ENCODE measurements around the gene CLMN. TPM values are rescaled to one million over a fixed set of nuclear protein-coding genes. Genes with fewer than 3 reads are reported as not detected.

CLMN gene
- total and polyA plus RNA-seq, 10 of the 15 experiments (the other 5 are each of a cell fraction or from before 2014, with no cell fraction given): 7.8 to 49.3 (median 18.5) TPM

GRCh38 chr14:95196826-95197545 lies 122.7 kb downstream of the CLMN start:
- POLR2A ChIA-PET: interaction anchor here (0.7 kb wide), 1 partner anchor 150 kb away, joined by 6 read pairs; no protein-coding TSS in a partner anchor
- BruUV-seq (replicated peaks): no TSS peak
- no peaks in the 10 kb centered on the region for H3K4me1 ChIP-seq (ENCODE audit: control insufficient read depth, insufficient read depth, low read length)
- H3K79me2 ChIP-seq (ENCODE audit: control insufficient read depth, insufficient read depth, low read length): no peaks in the 10 kb centered on the region
- no peak overlapping the region for H3K27ac ChIP-seq (ENCODE audit: control insufficient read depth, insufficient read depth)
- no peak overlapping the region for H2AFZ ChIP-seq (ENCODE audit: control insufficient read depth, low read depth, low read length)
- intact Hi-C loops (cut with micrococcal nuclease; ENCODE audit: unreplicated experiment): loop anchor here (2.0 kb wide), 1 partner anchor 508 kb away; no protein-coding TSS in a partner anchor
- WGBS (ENCODE audit: insufficient coverage, insufficient replicate concordance, low lambda C conversion rate, missing lambda C conversion rate): 50% methylated on average over 2 of the region's 2 CpGs
- no peak overlapping the region for H3K4me3 ChIP-seq
- DNase-seq (ENCODE audit: low read depth, low spot score) (no peak), FAIRE-seq (no peak), ATAC-seq (no peak)
- SMC1A ChIA-PET (ENCODE audit: uncharacterized antibody, unreplicated experiment): interaction anchor here (1.2 to 4.5 kb wide), 6 partner anchors 9 to 79 kb away, joined by 5 to 18 read pairs (median 10); no protein-coding TSS in a partner anchor
- no peak overlapping the region for H3K4me2 ChIP-seq (ENCODE audit: control insufficient read depth, insufficient read depth)
- no peaks in the 10 kb centered on the region; a peak in 1 of 4 replicates for H3K36me3 ChIP-seq (ENCODE audit: control insufficient read depth in 2 of 2, insufficient read depth in 2 of 2, low read length in 1 of 2)
- H3K27me3 ChIP-seq (replicated peaks in 1 of 2; ENCODE audit: control insufficient read depth in 2 of 2, insufficient read depth in 2 of 2, low read length in 1 of 2): no peaks in the 10 kb centered on the region
- no peak overlapping the region for H3K9ac ChIP-seq (ENCODE audit: control insufficient read depth, insufficient read depth, low read length)
- TF ChIP-seq SUPT20H (IDR thresholded peaks at IDR 0.05; ENCODE audit: borderline replicate concordance, control insufficient read depth, low read depth, low read length) (no peak), NBN (IDR thresholded peaks at IDR 0.05) (0 out of 2 replicates have a peak, but pooled peaks have one; percentile 21)
- no peaks in the 10 kb centered on the region for H3K9me3 ChIP-seq (replicated peaks; ENCODE audit: control insufficient read depth, insufficient read depth, low read length)
- H4K20me1 ChIP-seq (ENCODE audit: control insufficient read depth, insufficient read depth): no peaks in the 10 kb centered on the region
- RAD21 ChIA-PET (ENCODE audit: unreplicated experiment): interaction anchor here (0.7 to 2.5 kb wide), 10 partner anchors 8 to 507 kb away, joined by 3 to 15 read pairs (median 4); no protein-coding TSS in a partner anchor
- CTCF ChIA-PET: interaction anchor here (0.5 to 4.6 kb wide), 12 partner anchors 13 to 509 kb away, joined by 3 to 54 read pairs (median 4); no protein-coding TSS in a partner anchor
- in situ Hi-C loops (cut with MboI): loop anchor here (10.0 kb wide), 1 partner anchor 512 kb away; no protein-coding TSS in a partner anchor

- H3K4me2 ChIP-seq (ENCODE audit: control insufficient read depth, insufficient read depth): no peak overlapping the region
- in situ Hi-C loops (cut with MboI) (loop anchor here (10.0 kb wide), 1 partner anchor 511 kb away; no protein-coding TSS in a partner anchor), intact Hi-C loops (cut with micrococcal nuclease; ENCODE audit: unreplicated experiment) (loop anchor here (2.0 kb wide), 1 partner anchor 507 kb away; no protein-coding TSS in a partner anchor)
- BruUV-seq (replicated peaks): no TSS peak
- DNase-seq (ENCODE audit: low read depth, low spot score) (no peak), ATAC-seq (peak; percentile 88), FAIRE-seq (peak; percentile 57)
- ChIA-PET CTCF (interaction anchor here (0.6 to 4.6 kb wide), 23 partner anchors 9 to 508 kb away, joined by 3 to 54 read pairs (median 4); no protein-coding TSS in a partner anchor), RAD21 (ENCODE audit: unreplicated experiment) (interaction anchor here (0.7 to 2.5 kb wide), 15 partner anchors 9 to 507 kb away, joined by 3 to 15 read pairs (median 3); no protein-coding TSS in a partner anchor), SMC1A (ENCODE audit: uncharacterized antibody, unreplicated experiment) (interaction anchor here (0.9 to 2.9 kb wide), 12 partner anchors 10 to 115 kb away, joined by 3 to 18 read pairs (median 4); no protein-coding TSS in a partner anchor), POLR2A (interaction anchor here (0.9 to 1.3 kb wide), 2 partner anchors 12 to 22 kb away, joined by 4 read pairs; no protein-coding TSS in a partner anchor)
- WGBS (ENCODE audit: insufficient coverage, insufficient replicate concordance, low lambda C conversion rate, missing lambda C conversion rate): 24% methylated on average over 5 of the region's 5 CpGs
- no peak overlapping the region for H3K4me3 ChIP-seq
- TF ChIP-seq ATF7 (IDR thresholded peaks at IDR 0.05; ENCODE audit: low read depth) (0 out of 2 replicates have a peak, but pooled peaks have one; percentile 34), SMC3 (IDR thresholded peaks at IDR 0.05; ENCODE audit: borderline replicate concordance, low read length) (peak; percentile 68; the same call in 1 of the 2 replicates), CTCF (IDR thresholded peaks at IDR 0.05 in 2 of 3, conservative IDR thresholded peaks at IDR 0.05 in 1 of 3; ENCODE audit: control insufficient read depth in 2 of 3, extremely low read depth in 1 of 3, insufficient read depth in 1 of 3, low read depth in 3 of 3, low read length in 3 of 3) (peak; percentile 30 to 53 (median 52); a peak in 5 of 6 replicates), MTA2 (IDR thresholded peaks at IDR 0.05; ENCODE audit: low read depth) (0 out of 2 replicates have a peak, but pooled peaks have one; percentile 15), EP300 (IDR thresholded peaks at IDR 0.05; ENCODE audit: borderline replicate concordance in 1 of 2, control insufficient read depth in 1 of 2, low read depth in 2 of 2, low read length in 2 of 2) (no peak), RAD21 (IDR thresholded peaks at IDR 0.05; ENCODE audit: insufficient read depth, low read depth, low read length) (peak; percentile 75), IKZF2 (IDR thresholded peaks at IDR 0.05) (peak; percentile 20 to 41; a peak in 1 of 4 replicates), SUZ12 (IDR thresholded peaks at IDR 0.05; ENCODE audit: unreplicated experiment) (no peak)
- H3K9ac ChIP-seq (ENCODE audit: control insufficient read depth, insufficient read depth, low read length): no peak overlapping the region
- no peaks in the 10 kb centered on the region for H3K4me1 ChIP-seq (ENCODE audit: control insufficient read depth, insufficient read depth, low read length)
- H4K20me1 ChIP-seq (ENCODE audit: control insufficient read depth, insufficient read depth): no peaks in the 10 kb centered on the region
- no peaks in the 10 kb centered on the region; a peak in 1 of 4 replicates for H3K36me3 ChIP-seq (ENCODE audit: control insufficient read depth in 2 of 2, insufficient read depth in 2 of 2, low read length in 1 of 2)
- H3K27me3 ChIP-seq (replicated peaks in 1 of 2; ENCODE audit: control insufficient read depth in 2 of 2, insufficient read depth in 2 of 2, low read length in 1 of 2): no peaks in the 10 kb centered on the region
- H3K27ac ChIP-seq (ENCODE audit: control insufficient read depth, insufficient read depth): no peak overlapping the region
- no peaks in the 10 kb centered on the region for H3K79me2 ChIP-seq (ENCODE audit: control insufficient read depth, insufficient read depth, low read length)
- H3K9me3 ChIP-seq (replicated peaks; ENCODE audit: control insufficient read depth, insufficient read depth, low read length): no peaks in the 10 kb centered on the region
- no peak overlapping the region for H2AFZ ChIP-seq (ENCODE audit: control insufficient read depth, low read depth, low read length)
These were observed 123.4 kb downstream of the CLMN start for GRCh38 chr14:95196268-95196667.

Measured in GM12878 (cell line).